Fibroblast of lung (primary cell): ENCODE results near the gene FOXD1. TPM values are rescaled to one million over a fixed set of nuclear protein-coding genes. Genes with fewer than 3 reads are reported as not detected.

Experiments
- DNase-seq, 2 donors: peaks; one replicate each; pipeline versions ENCODE4 v3.0.0 to v3.0.0-alpha.2; 2010; ENCODE audit warnings: low read depth in 2 of 2
- H2AFZ ChIP-seq: 2 replicates; pipeline ENCODE4 v1.5.1; 2012; ENCODE audit warnings: low read length, control low read depth, inconsistent platforms
- H3K27ac ChIP-seq: 2 replicates; pipeline ENCODE4 v1.5.1; 2011; ENCODE audit warnings: low read length, control low read depth; ENCODE audit not compliant: insufficient read depth
- H3K27me3 ChIP-seq: 2 replicates; pipeline ENCODE4 v1.5.1; 2011; ENCODE audit warnings: mild to moderate bottlenecking, low read length; ENCODE audit not compliant: control insufficient read depth, insufficient read depth
- H3K36me3 ChIP-seq: 2 replicates; pipeline ENCODE4 v1.5.1; 2011; ENCODE audit warnings: low read length; ENCODE audit not compliant: control insufficient read depth, insufficient read depth
- H3K4me1 ChIP-seq: 2 replicates; pipeline ENCODE4 v1.5.1; 2011; ENCODE audit warnings: low read length; ENCODE audit not compliant: control insufficient read depth, insufficient read depth; ENCODE audit errors: extremely low read depth
- H3K4me2 ChIP-seq: 2 replicates; pipeline ENCODE4 v1.5.1; 2011; ENCODE audit warnings: low read length, control low read depth; ENCODE audit not compliant: insufficient read depth; ENCODE audit errors: extremely low read depth
- H3K4me3 ChIP-seq, 4 experiments: fragments of 200-600 bp in 1 of 4; sonication (generic) in 1 of 4; replicated peaks in 1 of 4; 2 replicates each; pipeline ENCODE4 v1.5.1; 2011 to 2016; ENCODE audit warnings: low read length in 4 of 4, low read depth in 3 of 4, mild to moderate bottlenecking in 3 of 4, control low read depth in 2 of 4, inconsistent platforms in 1 of 4, mixed read lengths in 1 of 4; ENCODE audit not compliant: insufficient read depth in 1 of 4; ENCODE audit errors: control extremely low read depth in 1 of 4
- H3K79me2 ChIP-seq: 2 replicates; pipeline ENCODE4 v1.5.1; 2012; ENCODE audit warnings: mild to moderate bottlenecking, low read length, inconsistent platforms; ENCODE audit not compliant: control insufficient read depth, insufficient read depth
- H3K9ac ChIP-seq: 2 replicates; pipeline ENCODE4 v1.5.1; 2011; ENCODE audit warnings: mild to moderate bottlenecking, low read length, control low read depth; ENCODE audit not compliant: insufficient read depth
- H3K9me3 ChIP-seq: 2 replicates; pipeline ENCODE4 v1.5.1; 2012; ENCODE audit warnings: low read depth, low read length; ENCODE audit not compliant: control insufficient read depth, insufficient read depth
- H4K20me1 ChIP-seq: 2 replicates; pipeline ENCODE4 v1.5.1; 2011; ENCODE audit warnings: low read length; ENCODE audit not compliant: control insufficient read depth, insufficient read depth; ENCODE audit errors: extremely low read depth
- EZH2 ChIP-seq: IDR thresholded peaks from 2 replicates; pipeline ENCODE4 v1.5.1; 2012; ENCODE audit warnings: low read length, control low read depth, mild to moderate bottlenecking; ENCODE audit errors: missing control alignments
- polyA plus RNA-seq, 2 donors: library from polyadenylated mRNA; depleted of rRNA in 1 of 2; stranded (reverse) in 1 of 2; unstranded in 1 of 2; fragments of >200 nt; gene quantifications; 2 replicates each; pipeline ENCODE4 v1.2.1, GENCODE V29; 2011 to 2012; ENCODE audit warnings: missing spikeins in 1 of 2
- total RNA-seq: library from RNA; depleted of rRNA; stranded (reverse); fragments of >200 nt; gene quantifications from 2 replicates; pipeline ENCODE4 v1.2.1, GENCODE V29; 2014
- TF ChIP-seq, protein P1 (sequence below), 2 donors: IDR thresholded peaks in 1 of 2; conservative IDR thresholded peaks in 1 of 2; 1 replicate in 1 of 2; 2 replicates in 1 of 2; pipeline ENCODE4 v1.5.1; 2011 to 2012; ENCODE audit warnings: low read length in 2 of 2, control low read depth in 1 of 2, inconsistent platforms in 1 of 2, low read depth in 1 of 2, mild to moderate bottlenecking in 1 of 2

FOXD1 gene
- total and polyA plus RNA-seq, 2 donors (not counting 1 experiment from before 2014, with no cell fraction given): 1.5 to 8.7 TPM

DNA sequence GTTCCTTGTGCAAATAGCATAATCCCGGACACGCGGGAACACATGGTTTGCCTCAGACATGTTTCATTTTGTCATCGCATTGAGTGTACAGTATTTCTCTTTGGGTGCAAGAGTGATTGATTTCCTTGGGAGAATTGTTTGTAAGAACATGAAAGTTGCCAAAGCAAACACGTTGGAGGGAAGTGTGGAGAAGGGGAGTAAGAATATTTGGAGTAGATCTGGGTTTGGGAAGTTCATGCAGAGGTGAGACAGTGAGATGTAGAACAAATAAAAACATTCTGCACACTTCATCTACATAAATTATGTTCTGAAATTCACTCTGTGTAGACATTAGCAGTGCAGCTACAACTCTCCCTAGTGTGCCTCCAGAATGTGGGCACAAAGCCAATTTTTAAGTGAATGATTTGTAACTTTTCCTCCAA, 24.0 kb downstream of the FOXD1 start:
- peak; percentile 78 for DNase-seq
- no peaks in the 10 kb centered on the region for H3K9me3 ChIP-seq

DNA sequence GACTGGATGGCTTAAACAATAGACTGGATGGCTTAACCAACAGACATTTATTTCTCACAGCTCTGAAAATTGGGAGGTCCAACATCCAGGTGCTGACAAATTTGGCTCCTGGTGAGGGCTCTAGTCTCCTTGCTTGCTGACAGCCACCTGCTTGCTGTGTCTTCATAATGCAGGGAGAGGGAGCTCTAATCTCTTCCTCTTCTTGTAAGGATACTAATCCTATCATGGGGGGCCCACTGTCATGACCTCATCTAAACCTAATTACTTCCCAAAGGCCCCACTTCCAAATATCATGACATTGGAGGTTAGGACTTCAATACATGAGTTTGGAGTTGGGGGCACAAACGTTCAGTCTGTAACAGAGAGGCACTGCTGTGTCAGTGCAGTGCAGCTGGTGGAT, 26.4 kb downstream of the FOXD1 start:
- no peaks in the 10 kb centered on the region for H3K36me3 ChIP-seq
- H3K4me3 ChIP-seq: no peak overlapping the region
- peaks cover 3% of the 10 kb centered on the region for H3K27me3 ChIP-seq
- H3K9ac ChIP-seq: no peak overlapping the region
- no peak overlapping the region for H3K4me2 ChIP-seq
- peaks cover 2% of the 10 kb centered on the region for H3K4me1 ChIP-seq
- TF ChIP-seq EZH2: no peak
- TF ChIP-seq, protein P1, sequence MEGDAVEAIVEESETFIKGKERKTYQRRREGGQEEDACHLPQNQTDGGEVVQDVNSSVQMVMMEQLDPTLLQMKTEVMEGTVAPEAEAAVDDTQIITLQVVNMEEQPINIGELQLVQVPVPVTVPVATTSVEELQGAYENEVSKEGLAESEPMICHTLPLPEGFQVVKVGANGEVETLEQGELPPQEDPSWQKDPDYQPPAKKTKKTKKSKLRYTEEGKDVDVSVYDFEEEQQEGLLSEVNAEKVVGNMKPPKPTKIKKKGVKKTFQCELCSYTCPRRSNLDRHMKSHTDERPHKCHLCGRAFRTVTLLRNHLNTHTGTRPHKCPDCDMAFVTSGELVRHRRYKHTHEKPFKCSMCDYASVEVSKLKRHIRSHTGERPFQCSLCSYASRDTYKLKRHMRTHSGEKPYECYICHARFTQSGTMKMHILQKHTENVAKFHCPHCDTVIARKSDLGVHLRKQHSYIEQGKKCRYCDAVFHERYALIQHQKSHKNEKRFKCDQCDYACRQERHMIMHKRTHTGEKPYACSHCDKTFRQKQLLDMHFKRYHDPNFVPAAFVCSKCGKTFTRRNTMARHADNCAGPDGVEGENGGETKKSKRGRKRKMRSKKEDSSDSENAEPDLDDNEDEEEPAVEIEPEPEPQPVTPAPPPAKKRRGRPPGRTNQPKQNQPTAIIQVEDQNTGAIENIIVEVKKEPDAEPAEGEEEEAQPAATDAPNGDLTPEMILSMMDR (conservative IDR thresholded peaks at IDR 0.05 in 1 of 2, IDR thresholded peaks at IDR 0.05 in 1 of 2; ENCODE audit: low read depth in 1 of 2, low read length in 2 of 2): no peak
- DNase-seq: no peak
- H2AFZ ChIP-seq: no peak overlapping the region
- H3K79me2 ChIP-seq: no peaks in the 10 kb centered on the region
- H4K20me1 ChIP-seq: no peaks in the 10 kb centered on the region
- H3K27ac ChIP-seq: no peak overlapping the region
- H3K9me3 ChIP-seq: no peaks in the 10 kb centered on the region

More for the DNA sequence above, 24.0 kb downstream of the FOXD1 start:
- Histone ChIP-seq H3K4me1 (no peaks in the 10 kb centered on the region), H3K4me3 (no peak overlapping the region), H3K27me3 (no peaks in the 10 kb centered on the region), H3K9ac (no peak overlapping the region), H4K20me1 (no peaks in the 10 kb centered on the region), H3K79me2 (no peaks in the 10 kb centered on the region), H2AFZ (no peak overlapping the region), H3K36me3 (no peaks in the 10 kb centered on the region), H3K27ac (no peak overlapping the region), H3K4me2 (no peak overlapping the region)
- TF ChIP-seq, protein P1 (conservative IDR thresholded peaks at IDR 0.05 in 1 of 2, IDR thresholded peaks at IDR 0.05 in 1 of 2; ENCODE audit: low read depth in 1 of 2, low read length in 2 of 2): no peak
- TF ChIP-seq EZH2: no peak

DNA sequence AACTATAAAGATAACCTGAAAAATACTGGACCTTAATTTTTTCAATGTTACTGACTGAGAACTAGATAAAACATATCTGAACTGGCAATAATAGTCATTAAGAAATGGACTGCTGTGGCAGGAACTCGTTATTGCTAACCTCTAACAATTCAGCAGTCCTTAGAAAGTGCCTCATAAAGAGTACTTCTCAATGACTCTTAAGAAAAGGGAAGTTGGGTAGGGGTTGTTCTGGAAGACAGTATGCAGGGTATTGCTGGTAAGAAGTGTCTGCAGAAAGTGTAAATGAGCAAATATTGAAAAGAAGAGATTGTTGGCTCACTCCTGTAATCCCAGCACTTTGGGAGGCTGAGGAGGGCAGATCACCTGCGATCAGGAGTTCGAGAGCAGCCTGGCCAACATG, 27.9 kb downstream of the FOXD1 start:
- no peak overlapping the region for H3K27ac ChIP-seq
- H3K4me1 ChIP-seq: peaks cover 2% of the 10 kb centered on the region
- no peaks in the 10 kb centered on the region for H3K9me3 ChIP-seq
- no peak overlapping the region for H3K4me2 ChIP-seq
- TF ChIP-seq, protein P1 (conservative IDR thresholded peaks at IDR 0.05 in 1 of 2, IDR thresholded peaks at IDR 0.05 in 1 of 2; ENCODE audit: low read depth in 1 of 2, low read length in 2 of 2): no peak
- no peak for TF ChIP-seq EZH2
- no peaks in the 10 kb centered on the region for H3K79me2 ChIP-seq
- H3K9ac ChIP-seq: no peak overlapping the region
- no peak overlapping the region for H3K4me3 ChIP-seq
- H3K27me3 ChIP-seq: peaks cover 3% of the 10 kb centered on the region
- no peaks in the 10 kb centered on the region for H3K36me3 ChIP-seq
- no peak overlapping the region for H2AFZ ChIP-seq
- DNase-seq: no peak
- H4K20me1 ChIP-seq: no peaks in the 10 kb centered on the region
